AG10803 (cell line): ENCODE data around the gene GMCL2.
"Not testable (repeated sequence)": the region's sequence is repeated elsewhere in the genome, so short reads cannot be mapped to it uniquely, and the experiment has no call there.

ENCODE experiments used
- DNase-seq: peaks from one replicate; pipeline ENCODE4 v3.0.0; 2010; ENCODE audit warnings: low read depth
- H3K4me3 ChIP-seq: 2 replicates; pipeline ENCODE4 v1.5.1; 2011; ENCODE audit warnings: mild to moderate bottlenecking, low read length, control low read depth
- TF ChIP-seq, protein P1 (sequence below): conservative IDR thresholded peaks from 2 replicates; pipeline ENCODE4 v1.5.1; 2011; ENCODE audit warnings: mild to moderate bottlenecking, low read length, control low read depth, inconsistent platforms

GMCL2 gene

DNA sequence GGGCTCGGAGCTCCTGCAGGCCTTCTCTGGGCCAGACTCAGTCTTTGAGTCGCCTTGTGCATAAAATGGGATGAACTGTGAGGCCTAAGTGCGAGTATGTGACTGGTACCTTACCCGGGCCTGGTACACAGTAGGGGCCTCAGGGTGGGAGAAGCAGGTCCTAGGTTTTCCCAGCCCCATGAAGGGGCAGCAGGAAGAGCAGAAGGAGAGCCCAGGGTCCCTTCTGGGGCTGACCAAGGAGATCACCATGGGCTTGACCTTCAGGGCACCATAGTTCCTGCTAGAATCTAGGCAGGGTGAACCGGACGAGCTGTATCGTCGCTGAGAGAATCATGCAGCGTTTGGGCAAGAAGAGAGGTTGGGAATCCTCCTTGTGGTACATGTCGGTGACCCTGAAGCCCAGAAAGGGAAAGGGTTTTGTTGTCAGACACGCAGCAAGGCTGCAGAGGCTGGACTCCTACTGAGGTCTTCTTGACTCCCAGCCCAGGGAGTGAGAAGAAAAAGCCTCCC, 45.8 kb upstream of the GMCL2 start:
- TF ChIP-seq, protein P1, sequence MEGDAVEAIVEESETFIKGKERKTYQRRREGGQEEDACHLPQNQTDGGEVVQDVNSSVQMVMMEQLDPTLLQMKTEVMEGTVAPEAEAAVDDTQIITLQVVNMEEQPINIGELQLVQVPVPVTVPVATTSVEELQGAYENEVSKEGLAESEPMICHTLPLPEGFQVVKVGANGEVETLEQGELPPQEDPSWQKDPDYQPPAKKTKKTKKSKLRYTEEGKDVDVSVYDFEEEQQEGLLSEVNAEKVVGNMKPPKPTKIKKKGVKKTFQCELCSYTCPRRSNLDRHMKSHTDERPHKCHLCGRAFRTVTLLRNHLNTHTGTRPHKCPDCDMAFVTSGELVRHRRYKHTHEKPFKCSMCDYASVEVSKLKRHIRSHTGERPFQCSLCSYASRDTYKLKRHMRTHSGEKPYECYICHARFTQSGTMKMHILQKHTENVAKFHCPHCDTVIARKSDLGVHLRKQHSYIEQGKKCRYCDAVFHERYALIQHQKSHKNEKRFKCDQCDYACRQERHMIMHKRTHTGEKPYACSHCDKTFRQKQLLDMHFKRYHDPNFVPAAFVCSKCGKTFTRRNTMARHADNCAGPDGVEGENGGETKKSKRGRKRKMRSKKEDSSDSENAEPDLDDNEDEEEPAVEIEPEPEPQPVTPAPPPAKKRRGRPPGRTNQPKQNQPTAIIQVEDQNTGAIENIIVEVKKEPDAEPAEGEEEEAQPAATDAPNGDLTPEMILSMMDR, result no peak
- no peak for DNase-seq
- peak overlapping the region; percentile 91 for H3K4me3 ChIP-seq

DNA sequence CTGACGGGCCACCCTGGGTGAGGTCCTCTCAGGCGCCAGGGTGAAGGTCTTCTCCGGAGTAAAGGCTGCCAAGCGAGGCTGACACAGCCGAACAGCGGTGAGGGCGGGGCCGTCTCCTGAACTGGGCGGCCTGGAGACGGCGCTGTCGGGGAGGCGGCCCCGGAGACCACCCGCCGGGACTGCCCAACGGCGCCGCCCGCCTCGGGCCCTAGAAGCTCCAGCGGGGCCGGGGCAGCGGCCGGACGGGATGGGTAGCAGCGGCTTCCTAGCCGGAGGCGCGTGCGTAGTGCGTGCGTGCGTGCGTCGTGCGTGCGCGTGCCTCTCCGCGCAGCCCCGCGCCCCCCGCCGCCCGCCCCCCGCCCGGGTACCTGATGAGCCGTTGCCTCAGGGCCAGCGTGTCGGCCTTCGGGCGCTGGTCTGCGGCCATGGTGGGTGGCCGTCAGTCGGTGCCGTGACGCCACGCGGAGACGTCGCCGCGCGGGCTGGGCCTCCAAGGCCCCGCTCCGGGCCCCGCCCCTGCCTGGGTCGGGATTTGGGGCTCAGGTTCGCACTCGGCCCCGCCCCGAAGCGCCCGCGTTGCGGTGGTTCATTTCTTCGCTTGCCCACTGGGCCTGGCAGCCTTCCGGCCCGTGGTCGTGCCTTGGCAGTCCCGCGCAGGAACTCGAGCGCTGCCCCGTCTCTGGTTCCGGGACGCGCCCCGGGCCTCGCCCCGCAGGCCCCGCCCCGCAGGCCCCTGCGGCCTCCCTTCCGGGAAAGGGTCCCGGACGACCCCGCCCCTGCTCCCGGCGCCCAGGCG, 45.2 kb upstream of the GMCL2 start, which contains the start of gene PHYKPL:
Gene PHYKPL, minus strand, starts transcription at position 679 of the 796 bp plus-strand sequence. Its CDS starts 252 bp downstream, at position 427.
- peak; percentile 71 for DNase-seq
- TF ChIP-seq, protein P1, result no peak
- peak within 1 kb of the TSS; percentile 91 for H3K4me3 ChIP-seq

DNA sequence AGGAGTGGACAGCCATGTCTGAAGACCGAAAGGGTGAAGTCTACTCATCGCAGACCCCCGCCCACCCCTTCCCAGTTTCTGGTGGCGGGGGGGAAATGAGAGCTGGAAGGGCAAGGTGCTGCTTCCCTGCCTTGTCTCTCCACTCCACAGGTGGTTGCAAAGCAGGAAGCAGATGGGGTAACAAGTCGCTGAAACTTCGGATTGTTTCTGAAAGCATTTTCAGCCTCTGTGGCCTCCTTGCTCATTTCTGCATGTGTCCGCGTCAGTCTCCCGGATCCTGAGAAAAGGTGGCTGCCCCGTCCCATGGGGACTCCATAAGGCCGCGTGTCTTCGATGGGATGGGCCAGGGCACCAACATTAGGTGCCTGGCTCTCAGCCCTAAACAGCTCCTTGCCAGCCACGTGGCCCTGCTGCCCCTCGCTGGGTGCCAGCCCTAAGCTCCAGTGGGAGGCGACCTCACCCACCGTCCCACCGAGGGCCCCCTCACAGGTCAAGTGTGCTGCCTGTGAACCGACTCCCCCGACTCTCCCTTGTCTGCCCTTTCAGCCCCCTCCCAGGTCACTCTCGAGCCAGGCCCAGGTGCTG, 44.5 kb upstream of the GMCL2 start:
- TF ChIP-seq, protein P1, result no peak
- H3K4me3 ChIP-seq, result peak overlapping the region; percentile 91
- no peak for DNase-seq

DNA sequence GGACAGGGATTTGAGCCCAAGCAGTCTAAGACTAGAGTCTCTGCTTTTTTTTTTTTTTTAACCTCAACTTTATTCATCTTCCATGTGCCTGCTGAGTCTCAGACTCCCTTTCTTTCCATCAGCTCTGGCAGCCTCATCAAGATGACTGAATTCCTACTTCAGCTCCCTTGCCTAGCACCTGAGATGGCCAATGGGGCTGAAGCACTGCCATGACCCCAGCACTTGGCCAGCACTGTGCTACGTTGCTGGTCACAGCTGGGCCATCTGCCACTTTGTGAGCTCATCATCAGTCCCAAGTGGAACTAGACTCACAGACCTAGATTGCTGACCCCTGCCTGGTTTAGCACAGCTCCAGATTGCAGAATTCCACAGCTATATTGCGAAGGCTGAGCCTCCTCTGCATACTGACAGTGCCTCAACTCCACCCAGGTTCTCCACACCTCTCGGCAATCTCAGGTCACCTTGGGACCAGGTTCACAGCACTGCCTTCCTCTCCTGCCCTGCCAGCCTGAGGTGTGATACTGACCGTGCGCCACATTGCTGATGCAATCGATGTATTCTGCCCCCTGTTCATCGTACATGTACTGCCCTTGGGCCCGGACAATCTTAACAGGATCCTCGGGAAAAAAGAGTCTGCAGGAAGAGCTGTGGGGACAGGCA, 43.8 kb upstream of the GMCL2 start:
- H3K4me3 ChIP-seq, result peak overlapping the region; percentile 91
- TF ChIP-seq, protein P1, result no peak
- DNase-seq, result peak; percentile 65

DNA sequence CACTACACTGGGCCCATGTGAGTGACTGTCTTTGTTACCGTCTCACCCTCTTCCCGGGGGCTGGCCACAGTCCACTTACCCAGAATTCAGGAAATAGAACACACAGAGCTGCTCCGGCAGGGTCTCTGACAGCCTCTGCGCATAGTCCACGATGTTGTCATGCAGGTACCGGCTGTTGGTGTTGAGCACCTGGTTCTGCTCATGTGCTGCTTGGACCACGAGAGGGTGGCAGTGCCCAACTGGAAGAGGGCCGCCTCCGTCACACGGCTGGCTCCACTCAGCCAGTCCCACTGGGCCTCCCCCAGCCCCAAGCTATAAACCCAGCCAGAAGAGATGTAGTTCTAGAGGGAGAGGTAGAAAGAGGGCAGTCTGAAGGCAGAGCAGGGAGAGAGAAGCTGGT, 42.7 kb upstream of the GMCL2 start:
- no peak overlapping the region for H3K4me3 ChIP-seq
- TF ChIP-seq, protein P1, result no peak
- DNase-seq, result no peak

DNA sequence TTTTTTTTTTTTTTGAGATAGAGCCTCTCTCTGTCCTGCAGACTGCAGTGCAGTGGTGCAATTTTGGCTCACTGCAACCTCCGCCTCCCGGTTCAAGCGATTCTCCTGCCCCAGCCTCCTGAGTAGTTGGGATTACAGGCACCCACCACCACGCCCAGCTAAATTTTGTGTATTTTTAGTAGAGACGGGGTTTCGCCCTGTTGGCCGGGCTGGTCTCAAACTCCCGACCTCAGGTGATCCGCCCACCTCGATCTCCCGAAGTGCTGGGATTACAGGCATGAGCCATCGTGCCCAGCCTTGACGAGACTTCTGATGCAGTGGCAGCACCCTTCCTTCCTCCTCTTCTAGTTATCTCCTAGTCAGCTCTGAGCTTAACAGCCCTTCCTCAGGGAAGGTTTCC, 41.9 kb upstream of the GMCL2 start:
- H3K4me3 ChIP-seq, result not testable (repeated sequence)

DNA sequence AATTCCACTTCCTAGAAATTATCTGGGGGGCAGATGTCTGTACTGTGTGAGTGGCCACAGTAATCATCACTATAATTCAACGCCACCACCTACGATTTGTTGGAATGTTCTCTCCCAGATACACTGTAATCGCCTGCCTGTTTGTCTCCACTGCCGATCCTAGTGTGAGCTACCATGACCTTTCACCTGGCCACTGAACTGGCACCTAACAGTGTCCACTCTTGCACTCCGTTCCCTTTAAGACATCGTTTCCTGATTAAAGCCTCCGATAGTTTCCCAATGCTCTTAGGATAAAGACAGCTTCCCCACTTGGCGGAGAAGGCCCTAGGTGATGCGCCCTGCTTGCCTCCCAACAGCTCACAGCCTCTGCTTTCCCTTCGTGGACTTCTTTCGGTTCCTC, 41.4 kb upstream of the GMCL2 start:
- TF ChIP-seq, protein P1, result no peak

More for the DNA sequence above, 41.9 kb upstream of the GMCL2 start:
- DNase-seq, result not testable (repeated sequence)

More for the DNA sequence above, 41.4 kb upstream of the GMCL2 start:
- no peak overlapping the region for H3K4me3 ChIP-seq
- no peak for DNase-seq
